Erythroblast (primary cell): ENCODE results near the gene AXL.

Source experiments
- GATA1 ChIP-seq: IDR thresholded peaks from 2 replicates; pipeline ENCODE4 v1.6.1; 2011; ENCODE audit warnings: low read depth, mild to moderate bottlenecking, control low read depth, low read length, moderate library complexity
- POLR2A ChIP-seq: IDR thresholded peaks from 2 replicates; pipeline ENCODE4 v1.6.1; 2011; ENCODE audit warnings: mild to moderate bottlenecking, low read length

DNA sequence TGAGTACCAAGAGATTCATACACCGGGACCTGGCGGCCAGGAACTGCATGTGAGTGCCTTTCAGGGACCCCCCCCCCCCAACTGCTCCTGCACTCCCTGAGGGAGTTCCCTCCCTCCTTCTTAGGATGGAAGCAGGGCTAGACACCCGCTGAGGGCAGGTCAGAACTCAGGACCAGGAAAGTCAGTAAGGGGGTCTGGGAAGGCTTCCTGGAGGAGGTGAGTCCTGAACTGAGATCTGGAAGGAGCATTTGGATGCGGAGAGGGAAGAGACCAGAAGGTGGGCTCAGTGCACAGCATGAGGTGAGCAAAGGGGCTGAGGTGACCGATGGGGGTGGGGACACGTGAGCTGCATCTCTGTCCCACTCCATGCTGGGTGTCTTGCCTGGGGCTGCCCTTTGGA lies 34.6 kb downstream of the AXL start:
- TF ChIP-seq POLR2A, result no peak
- no peak for TF ChIP-seq GATA1
